CD4-positive, alpha-beta memory T cell (primary cell): ENCODE results near the gene METTL9. TPM values are rescaled to one million over a fixed set of nuclear protein-coding genes. Genes with fewer than 3 reads are reported as not detected.

ENCODE experiments used
- CTCF ChIA-PET: fragments of 350-600 bp; sonication (Branson Sonifier 250); formaldehyde crosslinking; loops from one replicate; lab custom pipeline; 2021; ENCODE audit warnings: inconsistent platforms; ENCODE audit not compliant: partially characterized antibody; lab: Charles Lee
- POLR2A ChIA-PET: fragments of 350-600 bp; sonication (Branson Sonifier 250); formaldehyde crosslinking; loops from one replicate; lab custom pipeline; 2021; ENCODE audit not compliant: partially characterized antibody; lab: Charles Lee
- DNase-seq, 5 donors: peaks; one replicate each; pipeline versions ENCODE4 v3.0.0 to v3.0.0-alpha.2; 2020 to 2022; ENCODE audit warnings: mixed read lengths in 1 of 5
- H3K27ac ChIP-seq: one replicate; pipeline ENCODE4 v1.7.0; 2013; ENCODE audit warnings: low read depth, low read length
- H3K27me3 ChIP-seq: 2 replicates; pipeline ENCODE4 v1.7.0; 2013; ENCODE audit warnings: mild to moderate bottlenecking, low read length, moderate library complexity; ENCODE audit not compliant: insufficient read depth
- H3K36me3 ChIP-seq: 2 replicates; pipeline ENCODE4 v1.7.0; 2013; ENCODE audit warnings: mild to moderate bottlenecking, low read length, moderate library complexity; ENCODE audit not compliant: insufficient read depth
- H3K4me1 ChIP-seq: 2 replicates; pipeline ENCODE4 v1.7.0; 2013; ENCODE audit warnings: mild to moderate bottlenecking, low read length, moderate library complexity; ENCODE audit not compliant: insufficient read depth
- H3K4me3 ChIP-seq, 2 donors: one replicate each; pipeline ENCODE4 v1.7.0; 2013; ENCODE audit warnings: low read length in 2 of 2, mild to moderate bottlenecking in 1 of 2
- H3K9me3 ChIP-seq, 2 donors: one replicate each; pipeline ENCODE4 v1.7.0; 2013; ENCODE audit warnings: low read length in 2 of 2, control low read depth in 1 of 2; ENCODE audit not compliant: control insufficient read depth in 1 of 2
- H3K27ac Mint-ChIP-seq, 7 donors: one replicate each; pipeline ENCODE4 v1.8.0; 2020 to 2021; ENCODE audit warnings: mixed read lengths in 7 of 7, mild to moderate bottlenecking in 6 of 7, inconsistent platforms in 3 of 7, moderate library complexity in 3 of 7
- H3K27me3 Mint-ChIP-seq, 2 donors: one replicate each; pipeline ENCODE4 v1.8.0; 2020 to 2021; ENCODE audit warnings: mixed read lengths in 2 of 2
- H3K36me3 Mint-ChIP-seq, 2 donors: one replicate each; pipeline ENCODE4 v1.8.0; 2020 to 2021; ENCODE audit warnings: mixed read lengths in 2 of 2, inconsistent platforms in 1 of 2, mild to moderate bottlenecking in 1 of 2
- H3K4me1 Mint-ChIP-seq, 4 donors: one replicate each; pipeline ENCODE4 v1.8.0; 2020 to 2021; ENCODE audit warnings: mixed read lengths in 4 of 4, mild to moderate bottlenecking in 1 of 4
- H3K4me3 Mint-ChIP-seq, 8 donors: one replicate each; pipeline ENCODE4 v1.8.0; 2020 to 2021; ENCODE audit warnings: mixed read lengths in 8 of 8, mild to moderate bottlenecking in 7 of 8, moderate library complexity in 6 of 8, inconsistent platforms in 3 of 8
- H3K9me3 Mint-ChIP-seq, 8 donors: one replicate each; pipeline ENCODE4 v1.8.0; 2020 to 2021; ENCODE audit warnings: mixed read lengths in 8 of 8, mild to moderate bottlenecking in 5 of 8, inconsistent platforms in 3 of 8, moderate library complexity in 1 of 8
- intact Hi-C: fragments of 100-400 bp; cut with micrococcal nuclease; formaldehyde crosslinking; loops from one replicate; pipeline ENCODE4 v1.15.1; 2023
- polyA plus RNA-seq, 2 donors: library from polyadenylated mRNA; unstranded; fragments of 300-500 nt; fragmentation: Illumina TruSeq; gene quantifications; one replicate each; pipeline ENCODE4 v1.2.3, GENCODE V29; 2021
- total RNA-seq, 2 experiments: library from RNA; stranded (reverse); gene quantifications; one replicate each; pipeline ENCODE4 v1.2.3, GENCODE V29; 2021

The METTL9 gene
- total and polyA plus RNA-seq, 4 experiments from 2014 or later: 71.1 to 175 (median 107) TPM

DNA sequence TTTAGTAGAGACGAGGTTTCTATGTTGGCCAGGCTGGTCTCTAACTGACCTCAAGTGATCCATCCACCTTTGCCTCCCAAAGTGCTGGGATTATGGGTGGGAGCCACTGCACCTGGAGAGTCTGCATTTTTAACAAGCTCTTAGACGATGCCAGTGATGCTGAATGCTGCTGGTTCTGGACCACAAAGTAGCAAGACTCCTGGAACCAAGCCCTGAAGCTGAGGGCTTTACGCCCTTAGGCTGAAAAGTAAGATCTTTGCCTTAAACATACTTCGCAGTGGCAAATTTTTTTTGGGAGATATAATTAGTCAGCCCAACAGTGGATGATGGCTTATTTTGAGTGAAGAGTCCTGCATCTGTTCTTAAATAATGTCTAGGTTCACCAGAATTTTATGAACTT, 14.0 kb downstream of the METTL9 start:
- DNase-seq: no peak
- Mint-ChIP-seq H3K27ac (no peak overlapping the region), H3K4me1 (peaks cover 52 to 79% (median 68%) of the 10 kb centered on the region in 4 donors), H3K9me3 (no peaks in the 10 kb centered on the region), H3K27me3 (no peaks in the 10 kb centered on the region), H3K4me3 (no peak overlapping the region), H3K36me3 (peaks cover 26 to 31% of the 10 kb centered on the region in 2 donors)
- POLR2A ChIA-PET: no interaction called here
- H3K27ac ChIP-seq: no peak overlapping the region
- no peaks in the 10 kb centered on the region for H3K36me3 ChIP-seq
- H3K4me1 ChIP-seq: peaks cover 56% of the 10 kb centered on the region
- CTCF ChIA-PET: no interaction called here
- no peaks in the 10 kb centered on the region for H3K27me3 ChIP-seq
- no peak overlapping the region for H3K4me3 ChIP-seq
- H3K9me3 ChIP-seq: no peaks in the 10 kb centered on the region
- intact Hi-C loops: no loop called here

DNA sequence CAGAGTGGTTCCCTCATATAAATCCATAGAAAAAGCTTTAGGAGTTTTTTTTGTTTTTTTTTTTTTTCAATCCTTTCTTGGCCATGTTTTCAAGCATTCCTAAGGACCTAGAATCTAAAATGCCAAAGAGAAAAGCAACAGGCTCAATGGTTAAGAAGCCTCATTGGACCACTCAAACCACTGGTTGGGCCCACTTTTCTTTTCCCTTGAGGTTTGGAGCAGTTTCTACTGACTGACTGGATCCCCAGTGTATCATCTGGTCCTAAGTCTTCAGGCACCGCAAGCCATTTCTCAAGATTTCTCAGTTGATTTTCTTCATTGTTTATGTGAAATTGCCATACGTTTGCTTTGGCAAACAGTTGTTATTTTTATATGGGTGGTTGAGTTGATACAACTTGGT, 14.4 kb downstream of the METTL9 start:
- H3K4me3 Mint-ChIP-seq: no peak overlapping the region
- ChIA-PET POLR2A (no interaction called here), CTCF (no interaction called here)
- no peak for DNase-seq
- peaks cover 51% of the 10 kb centered on the region for H3K4me1 ChIP-seq
- peaks cover 28 to 34% of the 10 kb centered on the region in 2 donors for H3K36me3 Mint-ChIP-seq
- H3K27ac ChIP-seq: no peak overlapping the region
- no peak overlapping the region for H3K4me3 ChIP-seq
- peaks cover 48 to 78% (median 66%) of the 10 kb centered on the region in 4 donors for H3K4me1 Mint-ChIP-seq
- no peaks in the 10 kb centered on the region for H3K27me3 Mint-ChIP-seq
- H3K36me3 ChIP-seq: no peaks in the 10 kb centered on the region
- intact Hi-C loops: no loop called here
- H3K9me3 ChIP-seq: no peaks in the 10 kb centered on the region
- H3K27ac Mint-ChIP-seq: no peak overlapping the region
- no peaks in the 10 kb centered on the region for H3K9me3 Mint-ChIP-seq
- H3K27me3 ChIP-seq: no peaks in the 10 kb centered on the region

DNA sequence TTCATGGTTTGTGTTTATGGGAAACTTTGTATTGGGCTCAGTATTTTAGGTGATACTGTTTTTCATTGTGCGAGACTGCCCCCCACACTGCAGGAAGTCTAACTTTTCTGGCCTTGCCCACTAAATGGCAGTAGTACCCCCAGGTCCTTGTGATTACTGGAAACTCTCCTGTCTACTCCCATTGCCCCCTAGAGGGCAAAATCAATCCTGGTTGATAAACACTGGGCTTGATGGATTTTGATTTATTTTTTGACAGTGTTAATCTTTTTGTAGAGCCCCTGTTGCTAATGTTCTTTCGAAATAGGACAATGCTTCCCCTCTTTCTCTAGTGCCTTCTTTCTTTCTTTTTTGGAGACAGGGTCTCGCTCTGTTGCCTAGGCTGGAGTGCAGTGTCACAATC, 15.5 kb downstream of the METTL9 start:
- no peaks in the 10 kb centered on the region for H3K36me3 ChIP-seq
- H3K27ac ChIP-seq: no peak overlapping the region
- no peak overlapping the region for H3K27ac Mint-ChIP-seq
- POLR2A ChIA-PET: no interaction called here
- H3K27me3 Mint-ChIP-seq: no peaks in the 10 kb centered on the region
- peak overlapping the region in 2 of 8 donors; percentile 16 to 39 for H3K4me3 Mint-ChIP-seq
- no peak for DNase-seq
- intact Hi-C loops: no loop called here
- H3K4me1 ChIP-seq: peaks cover 43% of the 10 kb centered on the region
- no peak overlapping the region for H3K4me3 ChIP-seq
- H3K9me3 ChIP-seq: no peaks in the 10 kb centered on the region
- H3K27me3 ChIP-seq: no peaks in the 10 kb centered on the region
- CTCF ChIA-PET: interaction anchor here (1.2 to 2.6 kb wide), 3 partner anchors 10 to 94 kb away, joined by 3 to 6 read pairs (median 3); no protein-coding TSS in a partner anchor
- no peaks in the 10 kb centered on the region for H3K9me3 Mint-ChIP-seq
- H3K36me3 Mint-ChIP-seq: peaks cover 33 to 42% of the 10 kb centered on the region in 2 donors
- peaks cover 43 to 76% (median 63%) of the 10 kb centered on the region in 4 donors for H3K4me1 Mint-ChIP-seq

DNA sequence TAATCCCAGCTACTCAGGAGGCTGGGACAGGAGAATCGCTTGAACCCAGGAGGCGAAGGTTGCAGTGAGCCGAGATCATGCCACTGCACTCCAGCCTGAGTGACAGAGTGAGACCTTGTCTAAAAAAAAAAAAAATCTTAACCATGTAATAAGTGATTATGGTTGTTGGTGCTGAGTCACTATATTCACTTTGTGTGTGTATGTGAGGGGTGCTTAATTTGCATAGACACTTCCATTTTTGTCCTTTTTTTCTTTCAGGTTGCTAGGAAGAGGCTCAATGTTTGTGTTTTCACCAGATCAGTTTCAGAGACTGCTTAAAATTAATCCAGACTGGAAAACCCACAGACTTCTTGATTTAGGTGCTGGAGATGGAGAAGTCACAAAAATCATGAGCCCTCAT, 18.2 kb downstream of the METTL9 start:
- H3K27me3 Mint-ChIP-seq: no peaks in the 10 kb centered on the region
- no peak overlapping the region for H3K4me3 ChIP-seq
- no peaks in the 10 kb centered on the region for H3K36me3 ChIP-seq
- ChIA-PET POLR2A (no interaction called here), CTCF (no interaction called here)
- no peaks in the 10 kb centered on the region for H3K9me3 Mint-ChIP-seq
- peaks cover 32 to 77% (median 54%) of the 10 kb centered on the region in 4 donors for H3K4me1 Mint-ChIP-seq
- peak overlapping the region in 1 of 7 donors; percentile 65 for H3K27ac Mint-ChIP-seq
- H3K36me3 Mint-ChIP-seq: peaks cover 32 to 46% of the 10 kb centered on the region in 2 donors
- H3K4me1 ChIP-seq: peaks cover 38% of the 10 kb centered on the region
- no peaks in the 10 kb centered on the region for H3K9me3 ChIP-seq
- H3K27me3 ChIP-seq: no peaks in the 10 kb centered on the region
- intact Hi-C loops: no loop called here
- H3K27ac ChIP-seq: no peak overlapping the region
- no peak for DNase-seq
- H3K4me3 Mint-ChIP-seq: no peak overlapping the region

DNA sequence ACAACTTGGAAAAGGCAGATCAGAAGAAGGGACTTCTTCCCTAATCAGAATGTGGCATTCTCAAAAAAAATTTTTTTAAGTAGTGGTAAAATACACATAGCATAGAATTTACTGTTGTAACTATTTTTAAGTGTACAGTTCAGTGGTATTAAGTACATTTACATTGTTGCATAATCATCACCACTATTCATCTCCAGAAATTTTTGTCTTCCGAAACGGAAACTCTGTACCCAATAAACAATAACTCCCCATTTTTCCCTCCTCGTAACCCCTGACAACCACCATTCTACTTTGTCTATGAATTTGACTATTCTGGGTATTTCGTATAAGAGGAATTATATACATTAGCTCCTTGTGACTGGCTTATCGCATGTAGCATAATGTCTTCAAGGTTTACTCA, 18.9 kb downstream of the METTL9 start:
- POLR2A ChIA-PET: interaction anchor here (0.6 kb wide), 1 partner anchor 22 kb away, joined by 3 read pairs; no protein-coding TSS in a partner anchor

DNA sequence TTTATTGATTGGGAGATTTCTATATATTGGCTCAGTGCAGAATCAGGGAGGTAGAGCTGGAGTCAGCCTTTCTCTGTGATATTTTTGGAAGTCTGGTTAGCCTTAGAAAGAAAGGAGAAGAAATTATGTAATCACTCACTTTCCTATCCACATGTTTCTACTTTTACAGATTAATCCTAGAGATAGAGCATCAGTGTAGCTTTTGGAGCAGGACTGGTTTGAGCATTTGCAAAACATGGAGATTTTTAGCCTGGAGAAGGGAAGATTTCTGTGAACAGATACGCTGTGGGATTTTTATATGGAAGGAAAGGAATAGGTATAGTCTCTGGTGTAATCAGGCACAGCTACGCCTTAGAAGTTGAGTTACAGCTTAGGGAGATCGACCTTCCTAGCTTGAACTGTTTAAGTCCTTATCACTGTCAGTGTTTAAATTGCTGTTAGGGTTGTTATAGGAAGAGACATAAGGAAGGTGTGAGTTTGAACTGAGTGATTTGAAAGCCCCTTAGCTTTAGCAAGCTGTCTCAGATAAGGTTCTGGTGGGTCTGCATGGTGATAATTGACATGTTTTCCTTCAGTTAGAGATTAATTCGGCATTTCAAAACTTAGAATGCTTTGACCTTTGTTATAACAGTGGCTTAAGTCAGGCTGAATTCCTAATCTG, 20.5 kb downstream of the METTL9 start:
- H3K27ac ChIP-seq: no peak overlapping the region
- peak overlapping the region in 2 of 8 donors; percentile 4 to 49 for H3K4me3 Mint-ChIP-seq
- no peaks in the 10 kb centered on the region for H3K27me3 Mint-ChIP-seq
- peaks cover 3% of the 10 kb centered on the region for H3K36me3 ChIP-seq
- peaks cover 32 to 81% (median 56%) of the 10 kb centered on the region in 4 donors for H3K4me1 Mint-ChIP-seq
- no peaks in the 10 kb centered on the region for H3K27me3 ChIP-seq
- no peak overlapping the region for H3K4me3 ChIP-seq
- ChIA-PET CTCF (interaction anchor here (3.5 kb wide), 1 partner anchor 20 kb away, joined by 15 read pairs; no protein-coding TSS in a partner anchor), POLR2A (interaction anchor here (1.0 to 3.2 kb wide), 3 partner anchors 21 to 37 kb away, joined by 3 to 14 read pairs (median 8); partner anchors contain the start of gene METTL9)
- H3K9me3 ChIP-seq: no peaks in the 10 kb centered on the region
- intact Hi-C loops: no loop called here
- peaks cover 33% of the 10 kb centered on the region for H3K4me1 ChIP-seq
- H3K9me3 Mint-ChIP-seq: no peaks in the 10 kb centered on the region
- peaks cover 26 to 48% of the 10 kb centered on the region in 2 donors for H3K36me3 Mint-ChIP-seq
- peak overlapping the region in 6 of 7 donors; percentile 1 to 84 (median 66) for H3K27ac Mint-ChIP-seq
- DNase-seq: no peak

More for the DNA sequence above, 18.9 kb downstream of the METTL9 start:
- Mint-ChIP-seq H3K27ac (no peak overlapping the region), H3K9me3 (no peaks in the 10 kb centered on the region), H3K27me3 (no peaks in the 10 kb centered on the region), H3K36me3 (peaks cover 28 to 48% of the 10 kb centered on the region in 2 donors), H3K4me1 (peaks cover 31 to 81% (median 52%) of the 10 kb centered on the region in 4 donors), H3K4me3 (no peak overlapping the region)
- Histone ChIP-seq H3K36me3 (no peaks in the 10 kb centered on the region), H3K4me1 (peaks cover 38% of the 10 kb centered on the region), H3K27me3 (no peaks in the 10 kb centered on the region), H3K27ac (no peak overlapping the region), H3K9me3 (no peaks in the 10 kb centered on the region), H3K4me3 (no peak overlapping the region)
- intact Hi-C loops: no loop called here
- CTCF ChIA-PET: no interaction called here
- DNase-seq: no peak

DNA sequence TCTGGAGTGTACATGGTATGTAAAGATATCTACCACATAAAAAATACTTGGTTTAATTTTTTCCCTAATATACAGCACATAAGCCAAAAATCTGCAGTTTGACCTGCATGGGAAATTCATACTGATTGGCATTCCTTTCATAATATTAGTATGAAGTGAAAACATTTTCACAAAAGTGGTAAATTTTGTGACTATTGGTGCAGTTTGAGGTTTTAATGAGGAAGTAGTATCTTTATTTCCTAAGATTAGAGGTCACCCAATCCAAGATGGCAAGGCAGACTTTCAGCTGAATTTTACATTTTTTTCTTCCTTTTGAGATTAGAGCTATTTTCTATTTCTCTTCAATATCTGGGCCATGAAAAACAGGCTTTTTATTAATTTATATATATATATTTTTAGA, 21.2 kb downstream of the METTL9 start:
- Mint-ChIP-seq H3K27me3 (no peaks in the 10 kb centered on the region), H3K27ac (peak overlapping the region in 5 of 7 donors; percentile 21 to 90 (median 79)), H3K4me3 (peak overlapping the region in 3 of 8 donors; percentile 54 to 73 (median 57)), H3K36me3 (peaks cover 32 to 49% of the 10 kb centered on the region in 2 donors), H3K9me3 (no peaks in the 10 kb centered on the region), H3K4me1 (peaks cover 36 to 82% (median 57%) of the 10 kb centered on the region in 4 donors)
- Histone ChIP-seq H3K9me3 (no peaks in the 10 kb centered on the region), H3K27me3 (no peaks in the 10 kb centered on the region), H3K4me1 (peaks cover 38% of the 10 kb centered on the region), H3K4me3 (no peak overlapping the region), H3K27ac (no peak overlapping the region), H3K36me3 (peaks cover 9% of the 10 kb centered on the region)
- CTCF ChIA-PET: interaction anchor here (2.7 to 3.5 kb wide), 2 partner anchors 19 to 37 kb away, joined by 7 to 15 read pairs; no protein-coding TSS in a partner anchor
- intact Hi-C loops: no loop called here
- no peak for DNase-seq
- POLR2A ChIA-PET: interaction anchor here (1.0 to 3.2 kb wide), 7 partner anchors 12 to 37 kb away, joined by 3 to 14 read pairs (median 8); partner anchors contain the start of gene METTL9
